Activated naive CD4-positive, alpha-beta T cell treated with anti-CD3 and anti-CD28 coated beads, Interleukin-2, amount 50 U/mL, for 16 hours (primary cell): ENCODE measurements around the gene KRT4.

Experiments
- DNase-seq: peaks from one replicate; pipeline ENCODE4 v3.0.0-alpha.2; 2020

Gene KRT4

DNA sequence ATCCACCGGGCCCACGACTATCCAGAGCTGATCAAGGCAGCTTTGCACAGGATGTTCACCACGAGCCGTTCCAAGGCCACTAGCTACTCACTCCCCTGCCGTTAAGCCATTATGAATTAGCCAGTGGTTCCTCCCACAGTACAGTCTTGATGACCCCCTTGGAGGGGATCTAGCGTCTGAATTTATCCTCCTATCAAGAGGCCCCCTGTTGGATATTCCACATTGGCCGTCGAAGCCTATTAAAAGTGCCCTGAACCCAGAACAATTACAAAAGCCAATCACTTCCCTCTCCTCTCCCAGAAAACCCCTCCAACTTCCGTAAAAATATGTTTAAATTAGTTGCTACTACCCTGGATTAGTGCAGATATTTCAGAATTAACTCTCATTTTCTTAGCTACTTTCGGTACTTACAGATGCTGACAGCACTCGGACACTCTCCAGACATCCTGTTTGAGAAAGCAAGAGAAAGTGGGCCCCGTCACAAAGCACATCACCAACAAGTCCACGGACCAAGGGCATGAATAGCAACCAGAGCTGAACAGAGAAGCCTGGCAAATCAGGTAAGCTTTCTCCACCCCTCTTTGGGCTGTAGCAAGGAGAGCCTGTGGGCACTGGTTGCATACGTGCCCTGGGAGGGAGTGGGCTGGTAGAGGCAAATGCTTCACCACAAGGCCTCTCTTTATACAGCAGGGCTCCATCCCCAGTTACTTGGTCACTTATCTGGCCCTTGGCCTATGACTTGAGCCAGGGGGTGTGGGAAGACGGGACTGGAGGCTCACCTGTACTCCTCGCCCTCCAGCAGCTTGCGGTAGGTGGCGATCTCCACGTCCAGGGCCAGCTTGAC lies 23.3 kb downstream of the KRT4 start:
- no peak for DNase-seq

DNA sequence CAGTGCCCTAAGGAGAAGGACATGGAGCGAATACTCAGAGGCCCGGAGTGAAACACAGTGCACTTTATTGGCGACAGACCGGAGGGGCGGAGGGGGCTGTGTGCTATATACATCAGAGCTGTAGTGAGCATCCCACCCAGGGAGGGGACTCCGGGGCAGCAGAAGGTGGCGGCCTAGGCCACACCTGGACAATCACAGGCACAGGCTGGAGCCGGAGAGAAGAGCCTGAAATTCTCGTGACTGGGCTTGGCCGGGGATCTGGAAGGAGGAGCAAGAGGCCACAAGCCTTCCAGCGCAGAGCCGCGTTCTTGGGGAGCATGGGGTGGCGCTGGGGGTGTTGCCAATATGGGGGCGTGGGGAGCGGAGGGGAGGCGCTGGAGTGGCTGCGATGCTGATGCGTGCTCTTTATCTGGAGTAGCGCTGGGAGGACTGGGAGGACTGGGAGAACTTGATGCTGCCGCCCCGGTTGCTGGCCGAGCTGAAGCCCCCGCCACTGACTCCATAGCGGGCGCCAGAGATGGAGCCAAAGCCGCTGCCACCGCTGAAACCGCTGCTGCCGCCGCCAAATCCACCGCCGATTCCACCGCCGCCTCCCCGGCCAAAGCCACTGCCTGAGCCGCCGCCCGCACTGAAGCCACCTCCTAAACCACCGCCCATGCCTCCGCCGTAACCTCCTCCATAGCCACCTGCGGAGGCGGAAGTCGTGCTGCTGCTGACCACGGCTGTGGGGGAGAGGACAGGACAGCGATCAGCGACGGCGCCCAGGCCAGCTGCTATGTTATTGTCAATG lies 24.1 kb downstream of the KRT4 start:
- DNase-seq: no peak

DNA sequence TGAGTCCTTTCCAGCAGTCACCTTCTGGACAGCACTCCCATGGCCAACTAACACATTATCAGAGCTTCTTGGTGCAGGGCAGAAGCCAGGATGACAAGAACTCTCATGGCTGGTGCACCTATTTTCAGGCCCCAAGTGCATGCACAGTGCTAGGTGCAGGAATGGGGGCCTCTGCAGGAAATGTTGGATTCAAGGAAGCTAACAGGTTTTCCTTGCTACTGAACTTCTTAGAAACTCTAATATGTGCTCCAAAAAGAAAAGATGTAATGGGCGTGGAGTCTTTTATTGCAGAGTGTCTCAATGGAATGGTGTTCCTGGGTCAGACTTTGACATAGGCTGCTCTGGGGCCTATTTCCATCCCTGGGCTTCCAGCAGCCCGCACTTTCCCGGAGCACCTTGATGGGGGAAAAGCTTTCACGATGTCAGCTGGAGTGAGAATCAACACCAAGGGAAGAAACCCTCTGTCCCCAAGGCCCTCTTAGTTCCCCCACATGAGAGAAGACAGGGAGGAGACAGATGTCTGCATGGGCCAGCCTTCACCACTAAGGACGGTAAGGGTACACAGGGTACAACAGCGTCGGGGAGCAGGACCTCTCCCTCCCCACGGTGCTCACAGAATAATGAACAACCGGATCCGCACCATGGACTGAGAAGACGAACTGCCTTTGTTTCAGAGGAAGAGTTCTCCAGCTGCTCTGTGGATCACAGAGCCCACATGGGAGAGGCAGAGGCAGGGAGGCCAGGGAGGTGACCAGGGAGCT lies 24.9 kb downstream of the KRT4 start:
- no peak for DNase-seq

DNA sequence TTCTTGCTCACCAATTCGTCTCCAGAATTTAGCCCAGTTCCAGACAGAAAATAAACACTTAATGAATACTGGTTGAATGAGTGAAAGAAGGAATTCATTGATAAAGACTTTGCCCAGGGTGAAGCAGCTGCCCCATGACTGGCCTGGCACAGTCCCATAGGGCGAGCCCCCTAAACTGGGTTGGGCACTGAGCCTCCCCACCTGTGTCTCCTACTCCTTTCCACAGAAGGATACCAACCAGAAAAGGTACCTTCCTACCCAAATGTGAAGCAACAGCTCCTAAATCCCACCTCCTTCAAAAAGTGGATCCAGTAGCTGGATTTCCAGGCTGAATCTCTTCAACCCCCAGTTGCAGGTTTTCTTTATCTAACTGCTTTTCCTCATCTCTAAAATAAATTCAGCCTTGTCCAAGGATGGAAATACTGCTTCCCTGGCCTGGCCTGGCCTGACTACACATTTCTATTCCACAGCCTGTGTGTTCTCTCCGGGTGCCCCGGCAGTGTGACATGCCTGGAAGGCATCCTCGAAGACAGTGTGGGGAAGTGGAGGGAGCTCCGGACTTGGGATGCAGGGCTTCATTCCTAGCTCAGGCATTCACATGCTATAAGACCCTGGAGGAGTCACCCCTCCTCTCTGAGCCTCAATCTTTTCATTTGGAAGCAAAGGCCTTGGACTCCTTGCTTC lies 25.6 kb downstream of the KRT4 start:
- no peak for DNase-seq

DNA sequence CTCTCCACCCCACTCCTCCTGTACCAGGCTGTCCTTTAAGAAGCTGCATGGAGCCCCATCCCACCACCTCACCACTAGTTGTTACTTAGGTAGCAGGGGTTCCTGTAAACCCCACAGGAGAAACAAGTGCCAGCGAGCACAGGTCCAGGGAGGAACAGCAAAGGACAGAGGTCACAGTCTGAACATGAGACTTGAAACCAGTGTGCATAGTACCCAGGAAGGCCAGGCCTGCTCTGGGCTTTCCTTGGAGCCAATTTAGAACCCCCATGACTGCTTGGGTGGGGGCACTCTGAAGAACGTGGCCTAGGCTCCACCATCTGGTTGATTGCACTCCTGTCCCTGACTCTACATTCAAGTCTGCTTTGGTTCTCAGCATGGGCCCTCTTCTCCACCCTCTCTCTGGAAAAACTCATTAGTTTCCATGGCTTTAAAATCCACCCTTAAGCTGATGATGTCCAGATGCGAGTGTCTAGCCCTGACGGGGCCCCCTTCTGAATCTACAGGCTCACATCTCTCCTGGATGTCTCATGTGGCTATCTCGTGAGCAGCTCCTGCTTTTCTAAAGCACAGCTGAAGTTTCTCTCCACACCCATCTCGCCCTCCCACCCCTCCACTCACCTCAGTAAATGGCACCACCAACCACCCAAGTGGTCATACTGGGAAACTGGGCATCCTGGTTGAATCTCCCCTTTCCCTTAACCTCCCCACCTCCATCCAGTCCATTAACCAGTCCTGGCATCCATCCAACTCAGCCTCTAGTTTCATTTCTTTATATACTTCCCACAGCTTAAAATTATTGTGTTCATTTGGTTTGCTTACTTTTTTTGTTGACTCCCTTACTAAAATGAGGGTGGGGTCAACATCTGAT lies 26.4 kb downstream of the KRT4 start:
- DNase-seq: no peak

DNA sequence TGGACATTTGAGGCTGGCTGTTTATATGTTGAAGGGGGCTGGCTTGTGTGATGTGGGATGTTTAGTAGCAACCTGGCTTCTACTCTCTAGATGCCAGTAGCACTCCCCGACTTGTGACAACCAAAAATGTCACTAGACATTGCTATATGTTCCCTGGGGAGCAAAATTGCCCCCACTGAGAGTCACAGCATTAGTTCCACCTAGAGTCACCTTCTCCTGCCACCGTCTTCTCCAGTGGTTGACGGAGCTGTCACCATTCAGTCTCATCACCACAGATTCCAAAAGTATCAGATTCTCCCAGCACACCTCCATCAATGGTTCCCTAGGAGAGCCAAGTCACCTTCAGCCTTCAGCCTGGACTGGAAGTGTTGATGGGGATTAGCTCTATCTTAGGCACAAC lies 29.0 kb downstream of the KRT4 start:
- DNase-seq: no peak

DNA sequence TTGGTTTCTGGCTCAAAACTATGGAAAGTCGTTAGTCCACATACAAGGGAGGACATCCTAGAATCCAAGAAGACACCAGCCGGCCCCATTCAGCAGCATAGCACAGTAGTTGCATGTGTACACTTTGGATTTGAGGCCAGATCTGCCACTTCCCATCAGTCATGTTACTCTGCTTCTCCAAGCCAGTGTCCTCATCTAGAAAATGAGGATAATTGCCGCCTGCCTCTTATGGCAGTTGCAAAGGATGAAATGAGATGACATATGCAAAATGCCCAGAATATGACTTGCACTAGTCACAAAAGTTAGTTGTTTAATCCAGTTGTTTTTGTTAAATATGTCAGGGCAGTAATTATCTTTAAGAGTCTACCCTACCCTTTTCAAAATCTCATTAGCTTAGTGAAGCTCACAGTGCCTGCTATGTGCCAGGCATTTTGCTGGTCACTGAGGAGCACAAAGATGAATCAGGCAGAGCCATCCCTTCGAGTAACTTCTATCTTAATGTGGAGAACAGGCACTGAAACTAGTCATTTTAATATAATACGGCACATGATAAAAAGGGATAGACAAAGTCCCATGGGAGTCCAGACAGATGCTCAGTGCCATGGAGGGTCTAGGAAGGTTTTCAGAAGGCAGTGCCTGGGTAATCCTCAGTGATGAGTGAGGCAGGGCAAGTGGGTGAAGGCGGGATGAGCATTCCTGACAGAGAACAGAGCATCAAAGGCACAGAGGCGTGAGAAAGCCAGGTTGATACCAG lies 30.2 kb downstream of the KRT4 start:
- no peak for DNase-seq

DNA sequence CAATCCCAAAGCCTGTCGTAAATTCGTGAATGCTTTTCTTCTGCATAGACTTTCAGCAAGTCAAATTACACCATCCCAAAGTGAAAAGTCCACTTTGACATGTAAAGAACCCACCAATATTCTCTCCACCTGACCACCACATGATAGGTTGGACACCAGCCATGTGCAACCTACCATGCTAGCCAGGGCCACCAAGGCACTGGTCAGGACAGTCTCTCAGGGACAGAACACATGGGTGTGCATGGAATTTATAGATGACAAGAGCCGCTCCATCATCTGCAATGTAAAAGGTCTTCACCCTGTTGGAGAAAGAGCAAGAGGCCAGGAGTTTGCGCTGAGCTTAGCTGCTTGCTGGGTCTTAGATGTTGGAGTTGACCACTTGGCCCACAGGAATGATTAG lies 31.4 kb downstream of the KRT4 start:
- DNase-seq: no peak

DNA sequence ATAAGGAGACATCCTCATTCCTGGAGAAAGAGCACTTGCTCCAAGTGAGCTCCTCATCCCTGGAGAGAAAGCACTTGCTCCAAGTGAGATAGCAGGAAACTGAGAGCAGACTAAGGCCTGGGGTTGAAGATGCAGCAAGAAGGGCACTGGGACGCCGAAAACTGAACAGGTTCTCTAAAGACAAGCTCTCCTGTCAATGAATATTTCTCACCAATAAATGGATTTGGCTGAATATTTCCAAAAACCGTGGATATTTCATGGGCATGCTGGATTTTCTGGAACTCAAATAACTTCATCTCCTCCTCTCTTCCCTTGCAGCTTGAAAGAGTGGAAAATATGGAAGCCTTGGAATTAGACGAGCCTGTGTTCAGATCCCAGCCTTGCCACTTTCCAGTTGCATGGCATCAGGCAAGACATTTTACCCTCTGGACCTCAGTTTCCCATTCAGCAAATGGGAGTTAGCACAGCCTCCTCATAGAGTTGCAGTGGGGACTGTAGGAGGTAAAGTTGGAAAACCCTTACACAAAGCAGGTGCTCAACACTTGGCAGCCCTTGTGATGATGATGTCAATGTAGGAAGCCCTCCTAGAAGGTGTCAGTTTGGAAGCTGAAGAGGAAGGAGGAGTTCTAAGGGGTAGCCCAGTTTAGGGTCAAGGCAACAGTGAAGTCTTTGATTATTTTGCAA lies 32.4 kb downstream of the KRT4 start:
- no peak for DNase-seq

DNA sequence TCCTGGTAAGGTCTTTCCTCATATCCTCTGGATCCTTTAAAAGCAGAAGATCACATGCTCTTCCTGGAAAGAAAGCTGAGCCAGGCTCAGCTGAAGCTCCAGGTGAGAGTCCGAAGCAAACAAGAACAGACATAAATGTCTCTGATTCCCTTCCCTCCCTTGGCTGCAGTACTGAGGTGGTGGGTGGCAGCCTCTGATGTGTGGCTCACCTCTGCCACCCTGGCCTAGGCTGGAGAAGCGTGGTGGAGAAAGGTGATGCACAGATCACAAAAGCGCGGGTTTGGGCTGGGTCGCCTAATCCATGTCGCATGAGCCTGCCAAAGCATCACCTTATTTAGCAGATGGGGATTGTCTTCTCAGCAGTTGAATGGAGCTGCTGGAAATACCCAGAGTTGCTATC lies 34.0 kb downstream of the KRT4 start:
- no peak for DNase-seq

DNA sequence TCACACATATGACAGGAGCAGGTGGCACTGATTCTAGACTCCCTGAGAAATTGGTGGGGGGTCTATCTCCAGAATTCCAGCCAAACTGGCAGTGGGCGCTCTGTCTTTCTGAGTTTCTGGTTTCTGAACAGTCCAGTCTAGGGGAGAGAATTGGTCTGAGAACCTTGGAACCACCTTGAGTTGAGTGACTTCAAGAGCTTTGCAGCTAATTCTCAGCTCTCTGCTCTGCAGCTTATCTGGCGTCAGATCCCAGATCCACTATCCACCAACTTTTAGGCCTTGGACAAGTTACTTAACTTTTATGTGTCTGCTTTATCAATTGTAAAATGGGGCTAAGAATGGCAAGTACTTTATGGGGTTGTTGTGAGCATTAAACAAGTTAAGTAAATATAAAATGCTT lies 35.1 kb downstream of the KRT4 start:
- DNase-seq: no peak

DNA sequence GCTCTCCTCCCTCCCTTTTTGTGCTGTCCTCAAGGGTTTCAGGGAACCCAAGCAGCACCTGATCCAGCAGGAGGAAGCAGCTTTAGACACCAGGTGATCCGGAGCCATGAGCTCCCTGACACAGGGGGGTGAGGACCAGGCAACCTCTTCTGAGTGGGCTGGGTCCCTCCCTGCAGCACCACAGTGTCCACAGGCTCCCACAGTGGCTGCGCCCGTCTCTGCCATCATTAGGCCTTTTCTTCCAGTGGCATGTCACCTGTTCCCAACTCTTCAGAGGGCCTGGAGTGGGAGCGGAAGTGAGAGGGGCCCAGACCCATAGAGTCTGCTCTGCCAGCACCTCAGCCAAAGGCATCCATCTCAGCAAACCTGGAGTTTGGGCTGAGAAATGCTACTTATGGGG lies 36.4 kb downstream of the KRT4 start:
- no peak for DNase-seq

DNA sequence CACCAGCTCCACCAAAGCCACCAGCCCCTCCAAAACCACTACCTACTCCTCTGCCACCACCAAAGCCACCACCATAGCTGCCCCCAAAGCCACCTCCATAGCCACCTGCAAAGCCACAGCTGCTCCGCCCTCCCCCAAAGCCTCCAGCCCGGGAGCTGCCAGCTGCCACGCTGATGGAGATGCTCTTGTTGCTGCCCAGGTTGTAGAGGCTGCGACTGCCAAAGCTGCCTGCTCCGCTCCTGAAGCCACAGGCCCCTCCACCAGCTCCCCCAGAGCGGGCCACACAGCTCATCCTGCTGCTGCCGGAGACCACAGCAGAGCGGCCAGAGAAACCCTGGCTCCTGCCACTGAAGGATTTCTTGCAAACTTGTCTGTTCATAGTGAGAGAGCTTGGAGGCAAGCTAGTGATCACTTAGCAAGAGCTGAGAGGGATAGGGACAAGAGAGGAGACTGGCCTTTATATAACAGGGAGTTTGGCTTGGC lies 37.0 kb downstream of the KRT4 start, which contains the start of gene KRT76:
TSS of gene KRT76 (minus strand) at position 433 of the 483 bp plus-strand sequence. CDS start at position 379, 54 bp downstream.
- DNase-seq: no peak

DNA sequence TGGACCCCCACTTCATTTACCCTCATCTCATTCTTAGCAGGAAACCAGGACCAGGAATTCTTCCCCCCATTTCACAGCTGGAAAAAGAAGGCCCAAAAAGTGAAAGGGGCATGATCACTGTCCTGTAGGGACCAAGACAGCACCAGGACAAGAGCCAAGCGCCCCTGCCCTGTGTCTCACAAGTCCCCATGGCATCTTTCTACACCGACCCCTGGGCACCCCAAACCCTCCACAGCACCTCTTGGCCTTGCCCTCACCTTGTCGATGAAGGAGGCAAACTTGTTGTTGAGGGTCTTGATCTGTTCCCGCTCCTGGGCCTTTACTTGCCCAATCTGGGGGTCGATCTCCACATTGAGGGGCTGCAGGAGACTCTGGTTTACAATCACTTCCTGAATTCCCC lies 37.5 kb downstream of the KRT4 start:
- DNase-seq: no peak

DNA sequence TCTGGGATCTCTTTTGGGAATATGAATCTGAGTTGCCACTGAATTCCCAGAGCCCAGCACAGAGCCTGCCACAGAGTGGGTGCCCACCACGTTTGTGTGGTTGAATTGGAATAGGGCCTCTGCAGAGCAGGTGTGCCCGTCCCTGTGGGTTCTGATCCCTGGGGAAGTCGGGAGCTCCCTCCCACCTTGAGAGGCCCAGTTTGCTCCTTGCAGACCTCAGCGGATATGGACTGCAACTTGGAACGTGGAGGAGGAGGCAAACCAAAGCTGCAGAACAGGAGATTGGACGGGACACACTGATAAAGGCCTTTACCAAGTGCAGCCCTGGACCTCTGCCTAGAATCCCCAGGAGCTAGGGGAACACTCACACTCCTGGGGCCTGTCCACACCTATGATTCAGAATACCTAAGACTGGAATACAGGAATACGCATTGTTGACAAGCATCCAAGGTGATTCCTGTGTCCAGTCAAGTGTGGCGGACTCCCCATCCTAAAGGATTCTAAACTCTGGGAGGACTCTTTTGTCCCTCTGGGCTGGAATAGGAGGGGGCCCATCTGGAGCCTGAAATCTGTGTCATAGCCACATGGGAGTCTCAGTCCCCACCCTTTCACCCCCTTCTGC lies 39.2 kb downstream of the KRT4 start:
- DNase-seq: no peak

DNA sequence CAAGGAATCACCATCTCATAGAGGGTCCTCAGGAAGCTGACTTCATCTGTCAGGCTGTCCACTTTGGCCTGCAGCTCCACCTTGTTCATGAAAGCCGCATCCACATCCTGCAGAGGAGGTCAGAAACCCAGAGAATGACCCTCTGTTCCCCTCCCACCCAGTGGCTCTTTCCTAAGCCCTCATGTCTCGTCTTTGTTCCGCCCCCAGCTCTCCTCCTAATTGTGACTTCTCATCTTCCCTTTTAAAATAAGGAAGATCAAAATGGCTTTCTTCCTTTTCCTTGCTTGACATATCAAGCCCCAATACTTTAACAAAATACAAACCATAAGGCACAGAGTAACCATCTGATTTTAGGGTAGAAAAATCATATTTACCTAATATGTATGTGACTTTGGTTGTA lies 41.1 kb downstream of the KRT4 start:
- no peak for DNase-seq

DNA sequence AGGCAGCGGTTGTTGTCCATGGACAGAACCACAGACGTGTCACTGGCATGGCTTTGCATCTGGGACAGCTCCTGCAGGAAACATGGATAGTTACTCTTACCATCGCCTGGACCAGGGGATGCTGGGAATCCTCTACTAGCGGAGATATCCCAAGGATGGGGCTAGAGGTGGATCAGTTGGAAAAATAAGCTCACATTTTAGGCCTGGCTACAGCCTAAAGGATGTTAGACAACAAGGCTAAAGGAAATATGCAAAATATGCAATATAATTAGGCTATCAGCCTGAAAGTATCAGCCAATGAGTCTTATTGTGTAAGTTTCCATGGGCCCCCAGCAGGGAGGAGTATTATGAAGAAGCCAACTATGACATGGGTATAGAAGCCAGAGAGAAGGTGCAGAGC lies 41.7 kb downstream of the KRT4 start:
- DNase-seq: no peak

DNA sequence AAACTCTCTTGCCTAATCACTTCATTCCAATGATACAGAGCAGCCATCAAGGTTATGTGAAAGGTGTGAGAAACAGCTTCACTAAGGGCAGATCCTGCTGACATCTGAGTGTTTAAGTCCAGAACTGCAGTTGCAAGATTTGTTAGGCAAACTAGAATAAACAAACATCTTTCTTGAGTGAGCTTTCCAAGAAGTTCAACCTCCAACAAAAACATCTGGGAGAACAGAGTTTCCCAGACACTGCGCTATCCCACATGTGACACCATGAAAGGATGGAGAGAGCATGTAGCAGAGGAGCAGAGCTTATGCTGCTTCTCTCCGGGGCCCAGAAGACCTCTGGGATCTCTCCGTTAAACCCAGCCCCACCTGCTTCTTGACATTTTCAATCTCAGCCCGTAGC lies 42.4 kb downstream of the KRT4 start:
- DNase-seq: no peak

DNA sequence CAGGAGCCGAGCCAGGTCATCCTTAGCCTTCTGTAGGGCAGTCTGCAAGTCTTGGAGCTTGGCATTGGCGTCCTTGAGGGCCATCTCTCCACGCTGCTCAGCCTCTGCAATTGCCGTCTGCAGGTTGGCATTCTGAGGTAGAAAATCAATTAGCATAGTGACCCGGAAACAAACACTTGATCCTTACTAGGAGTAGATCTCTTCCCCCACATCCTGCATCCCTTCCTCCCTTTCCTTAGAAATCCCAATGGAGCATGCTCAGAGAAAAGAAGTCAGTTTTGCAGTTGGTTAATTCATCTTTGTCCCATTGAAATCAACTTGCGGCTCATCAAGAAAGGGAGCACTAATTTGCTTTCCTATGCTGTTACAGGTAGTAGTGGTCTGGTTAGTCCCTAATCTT lies 42.8 kb downstream of the KRT4 start:
- no peak for DNase-seq

DNA sequence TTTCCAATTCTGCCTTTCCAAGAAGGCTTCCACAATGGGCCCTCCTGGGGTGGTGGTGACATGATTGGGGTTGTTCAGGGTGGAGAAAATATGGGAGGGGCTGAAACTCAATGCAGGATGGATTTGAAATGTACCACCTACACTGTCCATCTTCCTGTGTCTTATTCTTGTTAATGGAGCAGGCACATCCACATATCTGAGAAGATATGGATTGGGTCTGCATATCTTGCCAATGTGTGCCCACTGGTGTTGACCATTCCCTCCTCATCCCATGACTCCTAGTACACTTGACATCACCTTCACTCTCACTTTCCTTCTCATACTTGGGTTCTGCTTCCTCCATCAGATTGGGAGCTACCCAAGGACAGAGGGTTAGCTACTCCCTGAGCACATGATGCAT lies 44.0 kb downstream of the KRT4 start:
- DNase-seq: no peak
